ENCODE measurements around the gene RIMBP2. TPM values are rescaled to one million over a fixed set of nuclear protein-coding genes. Genes with fewer than 3 reads are reported as not detected.

RIMBP2 gene
- total and polyA plus RNA-seq, 2 donors (not counting 1 experiment from before 2014, with no cell fraction given), result 0.17 TPM; not detected in 1

- Histone ChIP-seq H3K79me2 (ENCODE audit: control insufficient read depth, insufficient read depth, low read length) (no peaks in the 10 kb centered on the region), H3K9me3 (ENCODE audit: control insufficient read depth, insufficient read depth, low read depth, low read length) (no peaks in the 10 kb centered on the region), H3K4me3 (replicated peaks in 1 of 4; ENCODE audit: control extremely low read depth in 1 of 4, insufficient read depth in 1 of 4, low read depth in 3 of 4, low read length in 4 of 4) (no peak overlapping the region), H3K9ac (ENCODE audit: insufficient read depth, low read length) (no peak overlapping the region), H3K27ac (ENCODE audit: insufficient read depth, low read length) (no peak overlapping the region), H3K27me3 (ENCODE audit: control insufficient read depth, insufficient read depth, low read length) (no peaks in the 10 kb centered on the region), H3K4me1 (ENCODE audit: control insufficient read depth, extremely low read depth, insufficient read depth, low read length) (no peaks in the 10 kb centered on the region), H3K4me2 (ENCODE audit: extremely low read depth, insufficient read depth, low read length) (no peak overlapping the region), H4K20me1 (ENCODE audit: control insufficient read depth, extremely low read depth, insufficient read depth, low read length) (no peaks in the 10 kb centered on the region), H3K36me3 (ENCODE audit: control insufficient read depth, insufficient read depth, low read length) (no peaks in the 10 kb centered on the region), H2AFZ (ENCODE audit: low read length) (no peak overlapping the region)
- TF ChIP-seq CTCF (conservative IDR thresholded peaks at IDR 0.05 in 1 of 2, IDR thresholded peaks at IDR 0.05 in 1 of 2; ENCODE audit: low read depth in 1 of 2, low read length in 2 of 2) (no peak), EZH2 (IDR thresholded peaks at IDR 0.05; ENCODE audit: low read length, missing control alignments) (no peak)
- DNase-seq (ENCODE audit: low read depth in 2 of 2), result no peak
Measured at GRCh38 chr12:130675121-130675520, 41.0 kb downstream of the RIMBP2 start.

GRCh38 chr12:130674676-130675075, 41.4 kb downstream of the RIMBP2 start:
- no peaks in the 10 kb centered on the region for H4K20me1 ChIP-seq (ENCODE audit: control insufficient read depth, extremely low read depth, insufficient read depth, low read length)
- H3K9ac ChIP-seq (ENCODE audit: insufficient read depth, low read length), result no peak overlapping the region
- no peaks in the 10 kb centered on the region for H3K79me2 ChIP-seq (ENCODE audit: control insufficient read depth, insufficient read depth, low read length)
- no peak overlapping the region for H2AFZ ChIP-seq (ENCODE audit: low read length)
- no peak overlapping the region for H3K4me3 ChIP-seq (replicated peaks in 1 of 4; ENCODE audit: control extremely low read depth in 1 of 4, insufficient read depth in 1 of 4, low read depth in 3 of 4, low read length in 4 of 4)
- DNase-seq (ENCODE audit: low read depth in 2 of 2), result no peak
- H3K4me2 ChIP-seq (ENCODE audit: extremely low read depth, insufficient read depth, low read length), result no peak overlapping the region
- TF ChIP-seq EZH2 (IDR thresholded peaks at IDR 0.05; ENCODE audit: low read length, missing control alignments) (no peak), CTCF (conservative IDR thresholded peaks at IDR 0.05 in 1 of 2, IDR thresholded peaks at IDR 0.05 in 1 of 2; ENCODE audit: low read depth in 1 of 2, low read length in 2 of 2) (no peak)
- H3K27me3 ChIP-seq (ENCODE audit: control insufficient read depth, insufficient read depth, low read length), result no peaks in the 10 kb centered on the region
- no peaks in the 10 kb centered on the region for H3K9me3 ChIP-seq (ENCODE audit: control insufficient read depth, insufficient read depth, low read depth, low read length)
- no peaks in the 10 kb centered on the region for H3K4me1 ChIP-seq (ENCODE audit: control insufficient read depth, extremely low read depth, insufficient read depth, low read length)
- H3K27ac ChIP-seq (ENCODE audit: insufficient read depth, low read length), result no peak overlapping the region
- H3K36me3 ChIP-seq (ENCODE audit: control insufficient read depth, insufficient read depth, low read length), result no peaks in the 10 kb centered on the region

- Histone ChIP-seq H3K4me3 (replicated peaks in 1 of 4; ENCODE audit: control extremely low read depth in 1 of 4, insufficient read depth in 1 of 4, low read depth in 3 of 4, low read length in 4 of 4) (no peak overlapping the region), H3K9ac (ENCODE audit: insufficient read depth, low read length) (no peak overlapping the region), H3K27me3 (ENCODE audit: control insufficient read depth, insufficient read depth, low read length) (no peaks in the 10 kb centered on the region), H3K27ac (ENCODE audit: insufficient read depth, low read length) (no peak overlapping the region), H3K4me2 (ENCODE audit: extremely low read depth, insufficient read depth, low read length) (no peak overlapping the region), H4K20me1 (ENCODE audit: control insufficient read depth, extremely low read depth, insufficient read depth, low read length) (no peaks in the 10 kb centered on the region), H2AFZ (ENCODE audit: low read length) (no peak overlapping the region), H3K36me3 (ENCODE audit: control insufficient read depth, insufficient read depth, low read length) (no peaks in the 10 kb centered on the region), H3K4me1 (ENCODE audit: control insufficient read depth, extremely low read depth, insufficient read depth, low read length) (no peaks in the 10 kb centered on the region), H3K9me3 (ENCODE audit: control insufficient read depth, insufficient read depth, low read depth, low read length) (no peaks in the 10 kb centered on the region), H3K79me2 (ENCODE audit: control insufficient read depth, insufficient read depth, low read length) (no peaks in the 10 kb centered on the region)
- TF ChIP-seq CTCF (conservative IDR thresholded peaks at IDR 0.05 in 1 of 2, IDR thresholded peaks at IDR 0.05 in 1 of 2; ENCODE audit: low read depth in 1 of 2, low read length in 2 of 2) (no peak), EZH2 (IDR thresholded peaks at IDR 0.05; ENCODE audit: low read length, missing control alignments) (no peak)
- DNase-seq (ENCODE audit: low read depth in 2 of 2), result no peak
Measured at GRCh38 chr12:130673036-130673705, 42.9 kb downstream of the RIMBP2 start.

Data from fibroblast of lung (primary cell).